Measurements from ENCODE around the gene UCN. TPM values are rescaled to one million over a fixed set of nuclear protein-coding genes. Genes with fewer than 3 reads are reported as not detected.

UCN gene
- total RNA-seq, 1 experiment from 2014 or later: 1.5 TPM

- Histone ChIP-seq H3K4me2 (ENCODE audit: insufficient read depth, insufficient read length, low read length) (no peak overlapping the region), H3K9me3 (ENCODE audit: control insufficient read depth, low read depth, low read length) (no peaks in the 10 kb centered on the region), H2BK5ac (ENCODE audit: insufficient read length, low read length) (no peak overlapping the region), H2BK120ac (ENCODE audit: low read depth, low read length, poor library complexity, severe bottlenecking) (no peak overlapping the region), H3K14ac (ENCODE audit: insufficient read depth, low read length) (no peak overlapping the region), H2AFZ (ENCODE audit: low read length) (no peak overlapping the region), H2BK15ac (ENCODE audit: low read depth, low read length) (no peak overlapping the region), H4K8ac (replicated peaks; ENCODE audit: insufficient read length, low read depth, low read length) (no peak overlapping the region), H2AK5ac (ENCODE audit: insufficient read length, low read length) (no peak overlapping the region), H4K20me1 (ENCODE audit: control insufficient read depth, insufficient read depth, insufficient read length) (no peaks in the 10 kb centered on the region), H2BK12ac (ENCODE audit: insufficient read length, low read depth, low read length) (no peak overlapping the region), H4K91ac (ENCODE audit: insufficient read length, low read depth, low read length) (no peak overlapping the region), H3K23ac (ENCODE audit: insufficient read length, low read depth, low read length) (no peak overlapping the region), H3K56ac (ENCODE audit: insufficient read length, low read depth, low read length) (no peak overlapping the region), H3K27ac (ENCODE audit: insufficient read length, low read depth, low read length) (no peak overlapping the region), H3K4ac (ENCODE audit: low read depth, low read length) (no peak overlapping the region), H3K27me3 (ENCODE audit: insufficient read depth, low read length) (no peaks in the 10 kb centered on the region), H3K23me2 (ENCODE audit: insufficient read length, low read depth, low read length, poor library complexity, severe bottlenecking) (peaks cover 6% of the 10 kb centered on the region), H2BK20ac (ENCODE audit: low read depth, low read length, poor library complexity, severe bottlenecking) (no peak overlapping the region), H3T11ph (ENCODE audit: low read length) (no peak overlapping the region), H3K4me1 (ENCODE audit: insufficient read depth, low read length) (peaks cover 13% of the 10 kb centered on the region; the same call in 1 of the 2 replicates), H4K5ac (ENCODE audit: insufficient read length, low read depth, low read length) (no peak overlapping the region), H3K79me1 (ENCODE audit: insufficient read depth, low read depth, low read length, poor library complexity, severe bottlenecking) (no peaks in the 10 kb centered on the region), H3K18ac (ENCODE audit: insufficient read length, low read depth, low read length) (no peak overlapping the region), H3K79me2 (ENCODE audit: insufficient read depth, low read length) (no peaks in the 10 kb centered on the region), H3K9ac (ENCODE audit: extremely low read depth, insufficient read length, low read length) (no peak overlapping the region)
- Mint-ChIP-seq H3K4me3 (no peak overlapping the region), H3K36me3 (ENCODE audit: insufficient read depth in 1 of 3, low read depth in 3 of 3) (no peaks in the 10 kb centered on the region), H3K4me1 (peaks cover 58 to 61% of the 10 kb centered on the region in 2 experiments), H3K27me3 (ENCODE audit: low read depth) (peaks cover 25% of the 10 kb centered on the region), H3K9me3 (no peaks in the 10 kb centered on the region), H3K27ac (no peak overlapping the region)
- WGBS (ENCODE audit: extremely low coverage, insufficient read length, low lambda C conversion rate): no CpG with 5 or more reads among the region's 1 CpG
- DNase-seq: no peak
- no peak for TF ChIP-seq CTCF (conservative IDR thresholded peaks at IDR 0.05)
Measured at GRCh38 chr2:27284996-27285395, 23.2 kb downstream of the UCN start.

Measured in H9 (cell line).